ENCODE data around the gene CACNG4.

The CACNG4 gene

GRCh38 chr17:66967837-66968543 is 3.5 kb downstream of the CACNG4 start (continued):
- TF ChIP-seq BACH2 (CRISPR knock-in tag; IDR thresholded peaks at IDR 0.05; ENCODE audit: borderline replicate concordance) (no peak), TCF4 (CRISPR knock-in tag; IDR thresholded peaks at IDR 0.05; ENCODE audit: borderline replicate concordance) (no peak), ESRRG (CRISPR knock-in tag; IDR thresholded peaks at IDR 0.05) (no peak), CREB5 (CRISPR knock-in tag; IDR thresholded peaks at IDR 0.05; ENCODE audit: low read depth) (no peak)

- TF ChIP-seq GLIS3 (CRISPR knock-in tag; IDR thresholded peaks at IDR 0.05) (no peak), CSRNP3 (CRISPR knock-in tag; IDR thresholded peaks at IDR 0.05) (no peak), POU6F1 (CRISPR knock-in tag; IDR thresholded peaks at IDR 0.05; ENCODE audit: borderline replicate concordance, low read depth) (no peak), CREB5 (CRISPR knock-in tag; IDR thresholded peaks at IDR 0.05; ENCODE audit: low read depth) (no peak), ZFP3 (CRISPR knock-in tag; IDR thresholded peaks at IDR 0.05) (no peak), ZNF8 (CRISPR knock-in tag; IDR thresholded peaks at IDR 0.05) (no peak), ZFP30 (CRISPR knock-in tag; IDR thresholded peaks at IDR 0.05) (no peak), ZNF70 (CRISPR knock-in tag; IDR thresholded peaks at IDR 0.05) (no peak), ARNTL (CRISPR knock-in tag; IDR thresholded peaks at IDR 0.05; ENCODE audit: borderline replicate concordance, low read depth) (no peak), PPARA (CRISPR knock-in tag; IDR thresholded peaks at IDR 0.05; ENCODE audit: borderline replicate concordance) (no peak), ISL1 (CRISPR knock-in tag; IDR thresholded peaks at IDR 0.05) (no peak), CSDC2 (CRISPR knock-in tag; IDR thresholded peaks at IDR 0.05) (no peak), ESRRG (CRISPR knock-in tag; IDR thresholded peaks at IDR 0.05) (no peak), ZC3H10 (CRISPR knock-in tag; IDR thresholded peaks at IDR 0.05) (no peak), OSR1 (CRISPR knock-in tag; IDR thresholded peaks at IDR 0.05) (no peak), PATZ1 (CRISPR knock-in tag; IDR thresholded peaks at IDR 0.05; ENCODE audit: borderline replicate concordance) (no peak), ZNF565 (CRISPR knock-in tag; conservative IDR thresholded peaks at IDR 0.05; ENCODE audit: low read depth) (no peak), TCF4 (CRISPR knock-in tag; IDR thresholded peaks at IDR 0.05; ENCODE audit: borderline replicate concordance) (no peak), SNAI2 (CRISPR knock-in tag; IDR thresholded peaks at IDR 0.05) (no peak), RARB (CRISPR knock-in tag; IDR thresholded peaks at IDR 0.05) (no peak)
- ATAC-seq: no peak
Observed at GRCh38 chr17:66968916-66969315, 4.4 kb downstream of the CACNG4 start.

- no peak for ATAC-seq
- no peak for TF ChIP-seq CSDC2 (CRISPR knock-in tag; IDR thresholded peaks at IDR 0.05)
- no peak for TF ChIP-seq PPARA (CRISPR knock-in tag; IDR thresholded peaks at IDR 0.05; ENCODE audit: borderline replicate concordance)
- TF ChIP-seq GLIS3 (CRISPR knock-in tag; IDR thresholded peaks at IDR 0.05): no peak
- no peak for TF ChIP-seq ZNF70 (CRISPR knock-in tag; IDR thresholded peaks at IDR 0.05)
- no peak for TF ChIP-seq POU6F1 (CRISPR knock-in tag; IDR thresholded peaks at IDR 0.05; ENCODE audit: borderline replicate concordance, low read depth)
- no peak for TF ChIP-seq ZC3H10 (CRISPR knock-in tag; IDR thresholded peaks at IDR 0.05)
- no peak for TF ChIP-seq PATZ1 (CRISPR knock-in tag; IDR thresholded peaks at IDR 0.05; ENCODE audit: borderline replicate concordance)
- no peak for TF ChIP-seq ISL1 (CRISPR knock-in tag; IDR thresholded peaks at IDR 0.05)
- TF ChIP-seq ESRRG (CRISPR knock-in tag; IDR thresholded peaks at IDR 0.05): no peak
- no peak for TF ChIP-seq TSHZ2 (CRISPR knock-in tag; IDR thresholded peaks at IDR 0.05)
- no peak for TF ChIP-seq TCF4 (CRISPR knock-in tag; IDR thresholded peaks at IDR 0.05; ENCODE audit: borderline replicate concordance)
- no peak for TF ChIP-seq ARNTL (CRISPR knock-in tag; IDR thresholded peaks at IDR 0.05; ENCODE audit: borderline replicate concordance, low read depth)
Observed at GRCh38 chr17:66970140-66970539, 5.6 kb downstream of the CACNG4 start.

All from SK-N-SH treated with all-trans-retinoic acid at 6 μM for 48 hours (cell line).